ENCODE measurements around the gene MXRA8. TPM values are rescaled to one million over a fixed set of nuclear protein-coding genes. Genes with fewer than 3 reads are reported as not detected.
"Not testable (repeated sequence)": the region's sequence is repeated elsewhere in the genome, so short reads cannot be mapped to it uniquely, and the experiment has no call there.

MXRA8 gene
- total RNA-seq, 2 experiments from 2014 or later: 0.25 to 0.49 TPM

DNA sequence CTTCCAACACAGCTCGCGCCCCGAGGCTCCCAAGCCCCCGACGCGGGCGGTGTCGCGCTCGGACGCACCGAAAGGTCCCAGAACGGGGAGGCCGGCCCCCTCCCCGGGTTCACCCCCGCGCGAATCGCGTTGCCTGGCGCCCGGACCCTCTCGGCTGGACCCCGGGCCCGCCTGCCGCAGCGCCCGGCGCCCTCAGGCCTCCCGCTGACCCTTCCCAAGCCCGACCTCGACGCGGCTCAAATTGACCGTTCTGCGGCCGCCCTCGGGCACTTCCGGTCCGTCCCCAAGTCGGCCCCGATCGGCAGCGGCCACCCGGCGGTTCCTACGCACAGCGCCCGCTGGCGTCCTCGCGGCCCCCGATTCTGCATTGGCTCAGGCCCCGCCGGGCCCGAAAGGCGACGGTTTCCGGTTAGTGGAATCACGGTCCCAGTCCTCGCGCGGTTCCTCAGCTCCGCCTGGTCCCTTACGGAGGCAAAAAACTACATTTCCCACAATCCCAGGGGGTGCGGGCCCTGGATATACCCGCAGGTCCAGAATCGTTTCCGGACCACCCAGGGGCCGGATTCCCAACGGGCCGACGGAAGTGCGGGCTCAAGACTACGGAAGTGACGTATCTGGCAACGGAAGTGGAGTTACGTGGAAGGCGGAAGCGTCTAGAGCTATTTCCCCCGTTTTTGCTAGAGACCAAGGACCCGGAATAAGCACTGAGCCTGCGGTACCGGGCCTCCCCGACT lies 16.7 kb upstream of the MXRA8 start, which contains the start of gene AURKAIP1:
Gene AURKAIP1, minus strand, starts transcription at position 279 of the 734 bp plus-strand sequence. CDS start 451 bp downstream, outside the sequence.
- ChIA-PET CTCF (interaction anchor here (0.5 to 2.2 kb wide), 9 partner anchors 15 to 159 kb away, joined by 3 to 9 read pairs (median 3); partner anchors contain the start of gene CCNL2), POLR2A (interaction anchor here (0.5 to 1.3 kb wide), 9 partner anchors 14 to 195 kb away, joined by 3 to 12 read pairs (median 4); partner anchors contain the start of genes CCNL2 and MRPL20)
- Mint-ChIP-seq H3K9me3 (ENCODE audit: low read depth) (no peaks in the 10 kb centered on the region), H3K4me1 (peaks cover 26% of the 10 kb centered on the region), H3K27me3 (no peaks in the 10 kb centered on the region), H3K36me3 (ENCODE audit: low read depth) (peaks cover 9% of the 10 kb centered on the region), H3K27ac (peak within 1 kb of the TSS; percentile 91), H3K4me3 (peak within 1 kb of the TSS; percentile 87)
- peak; percentile 98 for DNase-seq
- intact Hi-C loops (cut with DNase I, micrococcal nuclease): loop anchor here (1.0 to 2.0 kb wide), 16 partner anchors 24 to 342 kb away; partner anchors contain the start of genes CPTP (in 2 of the 2), INTS11 (in 2 of the 2), MRPL20 (in 2 of the 2) and PUSL1 (in 2 of the 2)
- ATAC-seq: peak; percentile 97

- H3K27me3 Mint-ChIP-seq: no peaks in the 10 kb centered on the region
- H3K4me3 Mint-ChIP-seq: peak overlapping the region; percentile 87
- ChIA-PET CTCF (interaction anchor here (0.5 to 2.2 kb wide), 7 partner anchors 18 to 1211 kb away, joined by 3 to 9 read pairs (median 3); no protein-coding TSS in a partner anchor), POLR2A (interaction anchor here (0.6 to 1.2 kb wide), 5 partner anchors 23 to 196 kb away, joined by 3 to 9 read pairs (median 4); partner anchors contain the start of gene MRPL20)
- H3K9me3 Mint-ChIP-seq (ENCODE audit: low read depth): no peaks in the 10 kb centered on the region
- peaks cover 9% of the 10 kb centered on the region for H3K36me3 Mint-ChIP-seq (ENCODE audit: low read depth)
- DNase-seq (peak; percentile 47), ATAC-seq (no peak)
- peak overlapping the region; percentile 37 for H3K27ac Mint-ChIP-seq
- intact Hi-C loops (cut with DNase I, micrococcal nuclease): loop anchor here (2.0 kb wide), 3 partner anchors 50 to 284 kb away; partner anchors contain the start of genes CDK11B (in 1 of the 2), CPTP (in 1 of the 2), INTS11 (in 1 of the 2) and PUSL1 (in 1 of the 2)
- H3K4me1 Mint-ChIP-seq: peaks cover 27% of the 10 kb centered on the region
These were observed 16.2 kb upstream of the MXRA8 start for GRCh38 chr1:1374589-1374928.

DNA sequence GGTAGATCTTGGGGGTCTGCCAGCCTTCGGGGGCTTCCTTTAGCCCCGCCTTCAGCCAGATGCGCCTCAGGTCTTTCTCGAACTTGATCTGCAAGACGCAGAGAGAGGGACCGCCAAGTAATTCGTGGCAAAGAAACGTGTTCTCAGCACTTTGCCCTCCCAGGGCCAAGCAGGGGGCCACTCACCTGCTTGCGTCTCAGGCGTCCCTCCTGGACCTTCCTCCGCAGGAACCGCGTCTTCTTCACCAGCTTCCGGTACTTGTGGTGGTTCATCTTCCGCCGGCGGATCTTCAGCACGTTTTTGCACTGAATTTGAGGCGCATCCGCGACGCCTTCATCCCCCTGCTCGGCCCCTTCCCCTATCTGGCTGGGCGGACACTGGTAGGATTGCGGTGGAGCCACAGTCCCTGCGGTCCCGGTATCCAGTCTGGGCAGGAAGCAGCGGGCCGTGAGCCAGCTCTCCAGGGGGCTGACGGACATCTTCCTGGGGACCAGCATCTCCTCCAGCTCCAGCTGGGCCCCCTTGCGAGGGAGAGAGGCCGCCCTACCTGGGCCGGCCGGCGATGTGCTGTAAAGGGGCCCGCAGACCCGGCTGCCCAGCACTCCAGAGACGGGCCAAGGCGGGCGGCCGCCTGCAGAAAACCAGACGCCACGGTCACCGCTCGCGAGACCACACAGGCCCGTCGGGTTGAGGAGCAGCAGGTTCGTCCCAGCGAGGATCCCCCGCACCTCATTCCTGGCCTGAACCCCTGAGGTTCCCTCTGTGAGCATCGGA lies 15.6 kb upstream of the MXRA8 start:
- CTCF ChIA-PET: interaction anchor here (0.5 to 2.2 kb wide), 5 partner anchors 63 to 1212 kb away, joined by 3 to 9 read pairs (median 3); no protein-coding TSS in a partner anchor
- peak overlapping the region; percentile 37 for H3K27ac Mint-ChIP-seq
- H3K4me3 Mint-ChIP-seq: peak overlapping the region; percentile 87
- no peak for DNase-seq
- no peaks in the 10 kb centered on the region for H3K9me3 Mint-ChIP-seq (ENCODE audit: low read depth)
- intact Hi-C loops (cut with DNase I, micrococcal nuclease): loop anchor here (2.0 kb wide), 3 partner anchors 49 to 285 kb away; partner anchors contain the start of genes CDK11B (in 1 of the 2), CPTP (in 1 of the 2), INTS11 (in 1 of the 2) and PUSL1 (in 1 of the 2)
- no peaks in the 10 kb centered on the region for H3K27me3 Mint-ChIP-seq
- H3K36me3 Mint-ChIP-seq (ENCODE audit: low read depth): peaks cover 9% of the 10 kb centered on the region
- H3K4me1 Mint-ChIP-seq: peaks cover 27% of the 10 kb centered on the region
- POLR2A ChIA-PET: no interaction called here
- no peak for ATAC-seq

DNA sequence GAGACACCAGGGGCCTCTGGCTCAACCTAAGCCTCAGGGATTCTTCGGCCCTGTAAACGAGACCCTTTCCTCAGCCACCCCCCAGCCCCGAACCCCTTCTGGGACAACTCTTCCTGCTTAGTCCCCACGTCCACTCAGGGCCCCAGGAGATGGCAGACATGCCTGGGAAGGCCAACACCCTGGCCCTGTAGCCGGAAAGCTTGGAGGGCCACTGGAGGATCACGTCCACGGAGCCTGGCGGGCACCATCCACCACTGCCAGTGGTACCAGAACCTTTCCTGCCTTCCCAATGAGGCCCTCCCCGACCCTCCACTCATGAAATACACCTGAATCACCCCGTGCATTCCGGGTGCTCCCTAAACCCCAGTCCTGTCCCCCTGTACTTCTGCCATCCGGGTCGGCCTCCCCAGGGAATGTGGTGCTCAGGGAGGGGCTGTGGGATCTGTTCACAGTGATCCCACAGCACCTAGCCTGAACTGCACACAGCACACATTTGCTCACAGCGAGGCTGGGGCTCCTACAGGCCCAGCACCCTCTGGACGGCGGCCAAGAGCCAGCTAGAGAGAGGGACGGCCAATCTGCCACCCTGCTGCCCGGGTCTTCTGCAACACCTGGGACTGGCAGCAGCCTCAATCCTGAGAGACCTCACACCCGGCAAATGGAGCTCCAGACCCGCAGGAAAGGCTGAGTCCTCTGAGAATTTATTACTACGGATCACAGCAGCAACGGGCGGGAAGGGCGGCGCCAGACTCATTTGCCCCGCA lies 14.9 kb upstream of the MXRA8 start:
- CTCF ChIA-PET: interaction anchor here (1.0 to 1.9 kb wide), 2 partner anchors 10 to 35 kb away, joined by 4 to 11 read pairs; no protein-coding TSS in a partner anchor
- Mint-ChIP-seq H3K27me3 (no peaks in the 10 kb centered on the region), H3K36me3 (ENCODE audit: low read depth) (peaks cover 9% of the 10 kb centered on the region), H3K4me1 (peaks cover 27% of the 10 kb centered on the region), H3K4me3 (peak overlapping the region; percentile 87), H3K9me3 (ENCODE audit: low read depth) (no peaks in the 10 kb centered on the region), H3K27ac (peak overlapping the region; percentile 4)
- DNase-seq: no peak
- POLR2A ChIA-PET: no interaction called here
- no peak for ATAC-seq
- intact Hi-C loops (cut with DNase I, micrococcal nuclease): no loop called here

DNA sequence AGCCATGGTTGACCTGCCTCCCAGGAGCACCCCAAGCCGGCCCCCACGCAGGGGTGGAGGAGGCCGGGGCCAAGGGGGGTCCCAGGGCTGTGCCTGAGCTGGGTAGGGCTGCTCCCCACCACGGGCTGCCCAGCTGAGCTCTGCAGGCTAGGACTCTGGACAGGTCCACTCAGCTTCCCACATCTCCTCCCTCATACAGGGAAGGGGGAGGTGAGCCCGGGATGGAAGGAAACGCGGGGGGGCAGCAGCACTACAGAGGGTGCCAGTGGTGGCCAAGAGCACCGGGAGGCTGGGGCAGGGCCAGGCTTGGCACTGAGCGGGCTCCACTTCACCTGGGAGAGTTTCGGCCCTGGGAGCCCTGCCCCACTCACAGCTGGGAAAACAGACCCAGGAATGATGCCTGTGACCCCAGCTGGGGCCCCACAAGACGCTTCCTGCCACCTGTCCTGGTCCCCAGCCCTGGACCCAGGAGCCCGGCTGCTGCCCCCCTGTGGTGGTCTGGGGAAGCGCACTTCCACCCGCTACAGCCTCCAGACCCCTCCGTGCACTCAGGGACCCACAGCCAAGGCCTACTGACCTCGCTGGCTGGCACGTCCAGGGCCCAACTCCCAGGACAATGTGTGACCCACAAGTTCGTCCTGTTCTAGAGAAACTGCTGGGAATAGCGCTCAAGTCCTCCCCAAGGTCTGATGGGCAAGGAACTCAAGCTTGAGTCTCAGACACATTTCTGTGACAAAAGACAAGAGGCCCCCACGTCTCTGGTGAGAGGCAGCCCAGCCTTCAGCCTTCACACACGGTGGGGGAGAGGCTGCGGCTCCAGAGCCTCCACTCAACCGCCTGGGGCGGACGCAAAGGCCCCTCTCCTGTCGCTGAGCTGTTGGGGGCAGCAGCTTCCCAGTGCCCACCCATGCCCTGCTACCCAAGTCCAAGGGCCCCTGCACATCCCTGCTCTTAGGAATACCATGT lies 13.7 kb upstream of the MXRA8 start:
- Mint-ChIP-seq H3K4me3 (peak overlapping the region; percentile 28), H3K27me3 (no peaks in the 10 kb centered on the region), H3K4me1 (peaks cover 27% of the 10 kb centered on the region), H3K27ac (no peak overlapping the region), H3K9me3 (ENCODE audit: low read depth) (no peaks in the 10 kb centered on the region), H3K36me3 (ENCODE audit: low read depth) (peaks cover 9% of the 10 kb centered on the region)
- peak; percentile 89 for DNase-seq
- ChIA-PET CTCF (interaction anchor here (0.7 to 1.9 kb wide), 10 partner anchors 9 to 1488 kb away, joined by 3 to 11 read pairs (median 4); no protein-coding TSS in a partner anchor), POLR2A (no interaction called here)
- intact Hi-C loops (cut with DNase I, micrococcal nuclease): no loop called here
- peak; percentile 39 for ATAC-seq

- H3K27me3 Mint-ChIP-seq: no peaks in the 10 kb centered on the region
- H3K4me3 Mint-ChIP-seq: no peak overlapping the region
- DNase-seq (peak; percentile 54), ATAC-seq (no peak)
- no peak overlapping the region for H3K27ac Mint-ChIP-seq
- peaks cover 9% of the 10 kb centered on the region for H3K36me3 Mint-ChIP-seq (ENCODE audit: low read depth)
- intact Hi-C loops (cut with DNase I, micrococcal nuclease): no loop called here
- ChIA-PET POLR2A (interaction anchor here (0.6 kb wide), 2 partner anchors 31 to 128 kb away, joined by 3 to 4 read pairs; no protein-coding TSS in a partner anchor), CTCF (interaction anchor here (0.6 to 1.9 kb wide), 10 partner anchors 8 to 1489 kb away, joined by 3 to 11 read pairs (median 4); no protein-coding TSS in a partner anchor)
- no peaks in the 10 kb centered on the region for H3K9me3 Mint-ChIP-seq (ENCODE audit: low read depth)
- peaks cover 27% of the 10 kb centered on the region for H3K4me1 Mint-ChIP-seq
These were observed 13.0 kb upstream of the MXRA8 start for GRCh38 chr1:1371364-1371745.

DNA sequence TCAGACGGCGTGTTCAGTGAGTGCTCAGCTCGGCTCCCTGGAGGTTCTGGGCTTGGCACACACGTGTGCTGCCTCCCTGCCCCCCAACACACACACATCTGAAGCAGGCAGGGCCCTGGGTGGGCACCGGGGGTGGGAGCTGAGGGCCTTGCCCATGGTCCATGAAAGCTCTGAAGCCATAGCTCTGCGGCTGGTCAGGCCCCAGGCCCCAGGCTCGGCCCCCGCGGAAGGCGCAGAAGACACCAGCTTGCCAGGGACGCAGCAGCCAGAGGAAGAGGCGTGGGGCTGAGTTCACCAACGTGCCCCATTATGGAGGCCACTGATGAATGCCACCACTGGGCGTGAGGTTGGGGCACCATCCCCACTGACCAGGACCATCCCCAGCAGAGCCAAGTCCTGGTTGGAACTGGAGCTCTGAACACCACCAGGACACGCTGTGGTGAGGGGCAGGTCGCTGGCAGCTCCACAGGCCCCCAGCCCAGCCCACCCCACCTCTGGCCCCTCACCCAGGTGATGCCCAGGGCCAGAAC lies 12.5 kb upstream of the MXRA8 start:
- DNase-seq (no peak), ATAC-seq (no peak)
- intact Hi-C loops (cut with DNase I, micrococcal nuclease): no loop called here
- no peak overlapping the region for H3K4me3 Mint-ChIP-seq
- H3K4me1 Mint-ChIP-seq: peaks cover 27% of the 10 kb centered on the region
- no peaks in the 10 kb centered on the region for H3K27me3 Mint-ChIP-seq
- no peak overlapping the region for H3K27ac Mint-ChIP-seq
- CTCF ChIA-PET: interaction anchor here (0.6 to 1.8 kb wide), 5 partner anchors 19 to 292 kb away, joined by 3 to 10 read pairs (median 4); no protein-coding TSS in a partner anchor
- POLR2A ChIA-PET: interaction anchor here (0.6 kb wide), 2 partner anchors 31 to 128 kb away, joined by 3 to 4 read pairs; no protein-coding TSS in a partner anchor
- H3K9me3 Mint-ChIP-seq (ENCODE audit: low read depth): no peaks in the 10 kb centered on the region
- H3K36me3 Mint-ChIP-seq (ENCODE audit: low read depth): peaks cover 9% of the 10 kb centered on the region

DNA sequence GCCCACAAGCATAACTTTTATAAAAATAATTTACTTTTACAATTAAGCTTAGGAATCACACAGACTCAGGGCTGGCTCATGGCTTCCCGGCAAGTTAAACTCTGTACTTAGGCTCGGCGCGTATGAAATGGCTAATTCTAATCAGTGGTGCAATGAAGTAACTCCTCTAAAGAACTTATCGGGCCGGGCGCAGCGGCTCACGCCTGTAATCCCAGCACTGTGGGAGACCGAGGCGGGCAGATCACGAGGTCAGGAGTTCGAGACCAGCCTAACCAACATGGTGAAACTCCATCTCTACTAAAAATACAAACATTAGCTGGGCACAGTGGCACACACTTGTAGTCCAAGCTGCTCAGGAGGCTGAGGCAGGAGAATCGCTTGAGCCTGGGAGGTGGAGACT lies 11.7 kb upstream of the MXRA8 start:
- H3K27me3 Mint-ChIP-seq; POLR2A ChIA-PET; H3K36me3 Mint-ChIP-seq (ENCODE audit: low read depth); H3K9me3 Mint-ChIP-seq (ENCODE audit: low read depth); H3K27ac Mint-ChIP-seq; CTCF ChIA-PET; H3K4me3 Mint-ChIP-seq; intact Hi-C loops (cut with DNase I, micrococcal nuclease); ATAC-seq; DNase-seq: not testable (repeated sequence)
- peaks cover 27% of the 10 kb centered on the region for H3K4me1 Mint-ChIP-seq

GRCh38 chr1:1367315-1367714 lies 9.0 kb upstream of the MXRA8 start:
- ATAC-seq: no peak
- CTCF ChIA-PET: no interaction called here
- Mint-ChIP-seq H3K27me3 (no peaks in the 10 kb centered on the region), H3K36me3 (ENCODE audit: low read depth) (no peaks in the 10 kb centered on the region), H3K4me1 (peaks cover 17% of the 10 kb centered on the region), H3K27ac (no peak overlapping the region), H3K9me3 (ENCODE audit: low read depth) (no peaks in the 10 kb centered on the region), H3K4me3 (no peak overlapping the region)
- DNase-seq: no peak
- intact Hi-C loops (cut with DNase I, micrococcal nuclease): no loop called here
- POLR2A ChIA-PET: no interaction called here

GRCh38 chr1:1366699-1367066 lies 8.3 kb upstream of the MXRA8 start:
- H3K4me3 Mint-ChIP-seq: no peak overlapping the region
- no peak for ATAC-seq
- ChIA-PET POLR2A (no interaction called here), CTCF (no interaction called here)
- H3K27ac Mint-ChIP-seq: no peak overlapping the region
- H3K9me3 Mint-ChIP-seq (ENCODE audit: low read depth): no peaks in the 10 kb centered on the region
- H3K4me1 Mint-ChIP-seq: peaks cover 12% of the 10 kb centered on the region
- DNase-seq: no peak
- no peaks in the 10 kb centered on the region for H3K27me3 Mint-ChIP-seq
- H3K36me3 Mint-ChIP-seq (ENCODE audit: low read depth): no peaks in the 10 kb centered on the region
- intact Hi-C loops (cut with DNase I, micrococcal nuclease): no loop called here

Measured in activated CD4-positive, alpha-beta T cell treated with anti-CD3 and anti-CD28 coated beads for 36 hours (primary cell).